HG02840 (cell line): ENCODE data around the gene RASD1.
"Not testable (repeated sequence)": the region's sequence is repeated elsewhere in the genome, so short reads cannot be mapped to it uniquely, and the experiment has no call there.

Experiments
- ATAC-seq: cut with Tn5 transposase; IDR thresholded peaks from one replicate; pipeline ENCODE4 v1.9.1; 2021; ENCODE audit warnings: mild to moderate bottlenecking, moderate library complexity, moderate number of reproducible peaks; ENCODE audit not compliant: unreplicated experiment, low FRiP score

The RASD1 gene

DNA sequence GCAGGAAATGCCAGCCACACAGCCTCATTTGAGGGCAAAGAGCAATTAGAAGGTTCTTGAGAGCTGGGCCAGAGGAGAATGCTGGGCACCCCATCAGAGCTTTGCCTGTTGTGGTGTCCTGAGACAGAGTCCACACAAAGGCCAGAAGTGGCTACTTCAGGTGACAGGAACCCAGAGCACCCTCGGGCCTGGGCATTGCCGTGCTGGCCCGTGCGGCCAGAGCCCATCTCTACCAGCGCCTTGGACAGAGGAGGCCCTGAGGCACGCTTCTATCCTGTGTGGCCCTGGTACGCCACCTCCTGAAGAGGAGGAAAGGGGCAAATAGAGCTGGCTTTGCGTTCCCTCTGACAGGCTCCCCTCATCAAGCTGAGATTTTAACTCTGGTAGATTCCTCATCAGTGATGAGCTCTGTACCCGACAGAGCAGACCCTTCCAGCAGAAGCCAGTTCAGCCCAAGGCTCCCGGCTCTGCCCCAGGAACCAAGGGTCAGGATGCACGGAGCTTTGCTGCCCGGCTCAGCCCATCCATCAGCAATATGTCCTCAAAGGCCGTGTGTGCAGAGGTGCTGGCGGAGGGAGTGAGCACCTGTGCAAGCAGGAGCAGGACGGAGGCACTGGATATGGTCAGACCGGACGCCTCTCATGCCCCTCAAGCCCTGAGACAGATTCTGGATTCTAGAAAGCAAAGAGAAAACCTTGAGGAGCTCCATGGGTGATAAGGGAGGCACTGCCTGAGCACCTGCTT lies 3.4 kb upstream of the RASD1 start:
- no peak for ATAC-seq

GRCh38 chr17:17498606-17499301 lies 2.6 kb upstream of the RASD1 start:
- ATAC-seq: no peak

DNA sequence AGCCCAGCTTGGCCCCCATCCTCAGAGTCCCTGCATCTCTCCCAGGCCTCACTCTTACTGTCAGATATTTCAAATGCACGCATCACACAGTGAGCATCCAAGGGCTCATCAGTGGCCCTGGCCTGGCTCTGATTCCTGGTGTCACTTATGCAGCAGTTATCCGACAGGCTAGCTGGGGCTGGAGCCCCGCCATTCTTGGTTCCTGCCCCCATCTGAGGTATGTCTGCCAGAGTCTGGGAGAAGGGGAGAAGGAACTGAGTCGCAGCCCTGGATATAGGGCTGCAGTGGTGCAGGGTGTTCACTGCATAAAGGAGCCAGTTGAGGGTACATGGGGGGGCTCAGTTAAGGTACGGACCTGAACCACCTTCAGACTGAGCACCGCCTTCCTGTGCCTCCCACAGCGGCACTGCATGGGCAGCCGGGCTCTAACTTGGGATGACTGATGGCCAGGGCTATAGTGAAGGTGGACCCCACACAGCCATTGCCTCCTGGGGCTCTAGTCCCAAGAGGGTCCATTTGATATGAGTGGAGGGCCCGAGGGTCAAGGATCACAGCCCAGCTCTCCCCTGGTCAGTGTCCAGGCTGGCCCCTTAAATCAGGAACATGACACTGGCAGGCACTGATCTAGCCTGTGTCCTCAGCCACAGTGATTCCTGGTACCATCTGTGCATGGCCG lies 1.8 kb upstream of the RASD1 start:
- no peak for ATAC-seq

DNA sequence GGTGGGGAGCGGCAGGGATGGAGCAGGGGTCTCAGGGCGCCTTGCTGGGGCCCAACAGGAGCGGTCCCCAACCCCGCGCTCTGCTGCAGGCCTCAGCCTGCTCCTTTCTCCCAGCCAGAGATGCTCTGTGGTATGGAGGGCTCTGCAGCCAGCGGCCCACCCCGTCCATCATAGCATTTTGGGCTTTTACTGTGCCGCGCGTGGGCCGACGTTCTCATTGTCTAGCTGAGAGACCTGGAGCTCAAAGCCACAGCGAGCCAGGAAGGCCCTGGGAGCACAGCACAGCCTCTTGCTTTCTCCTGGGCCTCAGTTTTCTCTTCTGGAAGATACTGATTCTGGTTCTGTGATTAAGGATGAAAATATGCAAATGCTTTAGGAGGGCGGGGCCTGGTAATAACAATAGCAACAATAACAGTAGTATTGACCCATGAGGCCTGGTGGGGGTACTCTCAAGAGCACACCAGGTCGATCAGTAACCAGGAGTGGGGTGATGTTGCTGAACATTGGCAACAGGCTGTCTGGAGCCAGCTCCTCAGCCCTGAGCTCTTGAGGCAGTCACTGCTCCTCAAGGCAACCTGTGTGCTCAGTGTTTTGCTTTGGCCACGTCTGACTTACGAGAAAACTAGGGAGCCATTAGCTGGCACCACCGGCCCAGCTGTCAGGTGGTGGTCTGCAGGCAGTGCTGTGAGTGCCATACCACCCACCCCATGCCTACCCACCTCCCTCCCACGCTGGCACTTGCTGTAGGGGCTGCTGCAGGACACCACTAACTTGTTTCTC lies 1.1 kb upstream of the RASD1 start:
- ATAC-seq: no peak

DNA sequence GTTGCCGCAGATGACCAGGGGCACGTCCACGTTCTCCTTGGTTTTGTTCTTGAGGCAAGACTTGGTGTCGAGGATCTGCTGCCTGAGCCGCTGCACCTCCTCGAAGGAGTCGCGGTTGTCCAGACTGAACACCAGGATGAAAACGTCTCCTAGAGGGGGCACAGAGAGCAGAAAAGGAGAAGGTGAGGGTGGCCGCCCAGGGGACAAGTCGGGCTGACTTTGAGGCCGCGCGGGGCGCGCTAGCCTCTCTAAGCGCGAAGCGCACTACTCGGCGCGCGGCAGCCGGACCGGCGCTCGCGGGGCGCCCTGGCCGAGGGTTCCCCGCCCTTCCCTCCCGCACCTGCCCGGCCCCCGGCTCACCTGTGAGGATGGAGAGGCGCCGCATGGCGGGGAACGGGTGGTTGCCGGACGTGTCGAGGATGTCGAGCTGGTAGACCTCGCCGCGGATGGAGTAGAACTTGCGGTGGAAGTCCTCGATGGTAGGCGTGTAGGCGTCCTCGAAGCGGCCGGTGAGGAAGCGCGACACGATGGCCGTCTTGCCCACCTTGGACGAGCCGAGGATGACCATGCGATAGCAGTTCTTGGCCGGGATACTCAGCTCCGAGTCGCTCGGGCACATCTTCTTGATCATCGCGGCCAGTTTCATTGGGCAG lies 533 bp downstream of the RASD1 start:
- ATAC-seq: no peak

- no peak for ATAC-seq
Measured at GRCh38 chr17:17494870-17495535, 1.2 kb downstream of the RASD1 start.

GRCh38 chr17:17494499-17494869 lies 1.7 kb downstream of the RASD1 start:
- ATAC-seq: no peak

GRCh38 chr17:17493986-17494466 lies 2.2 kb downstream of the RASD1 start:
- no peak for ATAC-seq

DNA sequence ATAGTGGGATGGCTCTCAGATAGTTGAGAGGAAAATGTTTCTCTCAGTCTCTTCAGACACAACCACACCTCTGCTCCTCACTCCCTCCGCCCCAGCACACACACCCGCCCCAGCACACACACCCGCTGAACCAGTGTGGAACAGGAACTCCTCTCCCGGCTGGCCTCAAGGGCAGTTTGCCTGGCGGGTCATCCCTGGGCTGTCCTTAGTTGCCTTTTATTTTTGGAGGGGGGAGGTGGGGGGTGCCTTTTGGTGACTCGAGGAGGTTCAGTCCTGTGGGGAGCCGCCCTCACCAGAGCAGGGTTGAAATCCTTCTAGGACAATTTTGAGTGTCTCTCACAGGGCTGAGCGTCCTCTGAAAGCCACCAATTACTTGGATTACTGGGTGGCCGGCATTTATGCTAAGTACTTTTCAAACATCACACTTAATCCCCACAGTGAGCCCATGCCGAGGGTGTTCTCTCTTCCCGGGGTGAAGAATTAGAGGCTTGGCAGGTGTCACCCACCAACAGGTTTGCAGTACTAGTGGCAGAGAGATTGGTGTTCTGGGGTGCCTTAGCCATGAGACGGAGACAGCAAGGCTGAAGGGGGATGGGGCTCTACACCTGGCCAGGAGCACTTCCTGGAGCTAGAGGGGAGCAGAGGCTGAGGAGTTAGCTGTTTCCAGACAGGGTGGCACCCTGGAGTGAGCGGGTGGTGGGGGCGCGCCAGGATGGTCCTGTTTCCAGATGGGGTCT lies 2.8 kb downstream of the RASD1 start:
- no peak for ATAC-seq

DNA sequence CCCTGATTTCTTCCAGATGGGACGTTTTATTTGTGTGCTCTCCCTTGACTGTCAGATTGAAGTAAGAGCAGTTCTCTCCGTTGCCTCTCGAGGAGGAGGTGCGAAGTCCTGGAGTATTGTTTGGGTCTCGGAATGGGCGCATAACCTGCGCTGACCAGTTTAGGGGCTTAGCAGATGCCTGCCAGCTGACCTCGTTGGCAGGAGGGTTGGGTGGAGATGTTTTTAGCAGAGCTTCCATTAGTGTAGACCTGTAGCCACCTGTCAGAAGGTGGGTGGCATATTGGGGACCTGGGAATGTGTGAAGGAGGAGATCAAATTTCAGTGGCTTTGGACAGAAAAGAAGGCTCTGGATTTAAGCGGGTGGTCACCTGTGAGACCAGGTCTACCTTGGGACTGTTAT lies 3.6 kb downstream of the RASD1 start:
- no peak for ATAC-seq

DNA sequence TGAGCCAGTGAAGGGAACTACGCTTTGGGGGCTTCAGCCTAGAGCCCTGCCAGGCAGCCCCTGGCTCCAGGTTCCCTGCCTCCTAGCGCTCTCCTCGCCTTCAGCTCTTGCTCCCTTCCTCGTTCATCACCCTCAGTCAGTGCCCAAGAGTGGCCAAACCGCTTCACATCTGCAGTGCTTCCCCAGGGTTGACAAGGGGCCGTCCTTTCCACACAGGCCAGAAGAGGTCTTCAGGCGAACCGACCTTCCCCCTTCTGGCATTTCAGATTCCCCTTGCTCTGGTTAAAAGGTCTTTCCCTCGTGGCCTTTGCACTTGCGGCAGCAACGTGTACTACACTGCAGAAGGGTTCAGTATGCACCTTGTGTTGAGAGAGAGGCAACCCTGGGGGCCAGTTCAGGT lies 4.1 kb downstream of the RASD1 start:
- no peak for ATAC-seq

GRCh38 chr17:17491546-17491988 lies 4.6 kb downstream of the RASD1 start:
- ATAC-seq: no peak

DNA sequence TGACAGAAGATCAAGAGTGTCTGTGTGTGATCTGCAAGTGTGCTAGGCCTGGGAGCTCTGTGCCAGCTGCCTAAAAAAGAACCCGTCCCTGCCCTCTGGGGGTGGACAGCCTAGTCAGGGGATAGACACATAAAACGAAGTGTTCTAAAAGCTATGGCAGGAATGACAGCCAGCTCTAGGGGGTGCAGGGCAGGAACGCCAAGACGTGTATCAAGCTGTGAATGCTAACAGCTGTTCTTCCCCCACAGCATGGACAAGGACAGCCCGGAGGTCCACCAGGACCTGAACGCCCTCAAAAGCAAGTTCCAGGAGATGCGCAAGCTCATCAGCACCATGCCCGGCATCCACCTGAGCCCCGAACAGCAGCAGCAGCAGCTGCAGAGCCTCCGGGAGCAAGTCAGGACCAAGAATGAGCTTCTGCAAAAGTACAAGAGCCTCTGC lies 5.1 kb downstream of the RASD1 start:
- no peak for ATAC-seq

GRCh38 chr17:17487998-17488397 lies 8.2 kb downstream of the RASD1 start:
- no peak for ATAC-seq

DNA sequence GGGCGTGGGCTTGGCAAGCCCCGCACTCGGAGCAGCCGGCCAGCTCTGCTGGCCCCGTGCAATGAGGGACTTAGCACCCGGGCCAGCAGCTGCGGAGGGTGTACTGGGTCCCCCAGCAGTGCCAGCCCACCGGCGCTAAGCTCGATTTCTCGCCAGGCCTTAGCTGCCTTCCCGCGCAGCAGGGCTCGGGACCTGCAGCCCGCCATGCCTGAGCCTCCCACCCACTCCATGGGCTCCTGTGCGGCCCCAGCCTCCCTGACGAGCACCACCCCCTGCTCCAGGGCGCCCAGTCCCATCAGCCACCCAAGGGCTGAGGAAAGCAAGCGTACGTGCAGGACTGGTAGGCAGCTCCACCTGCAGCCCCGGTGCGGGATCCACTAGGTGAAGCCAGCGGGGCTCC lies 9.8 kb downstream of the RASD1 start:
- ATAC-seq: not testable (repeated sequence)

DNA sequence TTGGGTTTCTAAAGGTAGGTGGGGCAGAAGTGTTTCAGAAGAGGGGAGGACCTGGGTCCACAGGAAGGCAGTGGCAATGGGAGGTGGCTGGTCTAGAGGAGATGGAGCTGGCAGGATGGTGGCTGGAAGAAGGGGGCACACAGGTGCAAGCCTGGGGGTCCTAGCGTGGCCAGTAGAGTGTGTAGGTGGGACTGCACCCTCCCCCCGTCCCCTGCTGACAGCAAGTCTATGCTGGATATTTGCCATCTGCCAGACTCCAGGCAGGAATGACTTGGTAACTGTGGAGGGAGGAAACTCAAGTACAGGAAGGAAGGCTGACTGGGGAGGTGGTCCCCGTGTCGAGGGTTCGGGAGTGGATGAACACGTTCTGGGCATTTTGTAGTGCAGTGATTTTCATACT lies 10.8 kb downstream of the RASD1 start:
- ATAC-seq: no peak

GRCh38 chr17:17484451-17484899 lies 11.7 kb downstream of the RASD1 start:
- no peak for ATAC-seq

- no peak for ATAC-seq
Measured at GRCh38 chr17:17481860-17482259, 14.3 kb downstream of the RASD1 start.
